Inflammatory macrophage treated with lipopolysaccharide for 4 hours (primary cell): ENCODE measurements around the gene MAN1A1.

Experiments used
- DNase-seq: peaks from one replicate; pipeline ENCODE4 v3.0.0-alpha.2; 2020

Gene MAN1A1

GRCh38 chr6:119324718-119325117, 24.8 kb downstream of the MAN1A1 start:
- no peak for DNase-seq

- DNase-seq, result no peak
These were observed 25.6 kb downstream of the MAN1A1 start for GRCh38 chr6:119323931-119324330.

GRCh38 chr6:119323478-119323877, 26.1 kb downstream of the MAN1A1 start:
- no peak for DNase-seq

GRCh38 chr6:119322715-119323350, 26.7 kb downstream of the MAN1A1 start:
- no peak for DNase-seq

GRCh38 chr6:119322034-119322433, 27.5 kb downstream of the MAN1A1 start:
- peak; percentile 54 for DNase-seq

- no peak for DNase-seq
These were observed 29.9 kb downstream of the MAN1A1 start for GRCh38 chr6:119319694-119320093.

GRCh38 chr6:119318730-119319129, 30.8 kb downstream of the MAN1A1 start:
- no peak for DNase-seq

GRCh38 chr6:119318176-119318575, 31.4 kb downstream of the MAN1A1 start:
- no peak for DNase-seq

- no peak for DNase-seq
These were observed 32.6 kb downstream of the MAN1A1 start for GRCh38 chr6:119317007-119317406.

- DNase-seq, result peak; percentile 48
These were observed 34.7 kb downstream of the MAN1A1 start for GRCh38 chr6:119314885-119315272.

- DNase-seq, result peak; percentile 68
These were observed 35.4 kb downstream of the MAN1A1 start for GRCh38 chr6:119313937-119314884.

- peak; percentile 75 for DNase-seq
These were observed 36.7 kb downstream of the MAN1A1 start for GRCh38 chr6:119312875-119313338.

GRCh38 chr6:119312441-119312840, 37.1 kb downstream of the MAN1A1 start:
- no peak for DNase-seq

GRCh38 chr6:119311514-119312142, 37.9 kb downstream of the MAN1A1 start:
- DNase-seq, result no peak

- peak; percentile 68 for DNase-seq
These were observed 39.0 kb downstream of the MAN1A1 start for GRCh38 chr6:119310486-119311036.

- peak; percentile 48 for DNase-seq
These were observed 40.4 kb downstream of the MAN1A1 start for GRCh38 chr6:119308991-119309657.

- peak; percentile 33 for DNase-seq
These were observed 41.5 kb downstream of the MAN1A1 start for GRCh38 chr6:119308048-119308570.

- DNase-seq, result no peak
These were observed 42.5 kb downstream of the MAN1A1 start for GRCh38 chr6:119307056-119307455.

- DNase-seq, result no peak
These were observed 43.1 kb downstream of the MAN1A1 start for GRCh38 chr6:119306396-119306968.

- no peak for DNase-seq
These were observed 46.2 kb downstream of the MAN1A1 start for GRCh38 chr6:119303164-119303887.

- no peak for DNase-seq
These were observed 48.1 kb downstream of the MAN1A1 start for GRCh38 chr6:119301429-119301828.
